Stimulated activated CD4-positive, alpha-beta T cell treated with anti-CD3 and anti-CD28 coated beads, Interleukin-15, amount 100 ng/mL, for 1 hour (primary cell): Measurements from ENCODE around the gene EFNA5.

Experiments
- DNase-seq, 2 donors: peaks; one replicate each; pipeline ENCODE4 v3.0.0-alpha.2; 2020; ENCODE audit warnings: low read depth in 1 of 2, low spot score in 1 of 2

Gene EFNA5

GRCh38 chr5:107670932-107671741, at the start of gene EFNA5:
EFNA5 (minus strand) TSS chr5:107670937.
- DNase-seq: no peak

GRCh38 chr5:107719034-107719606, 48.4 kb upstream of the EFNA5 start:
- DNase-seq: no peak

GRCh38 chr5:107717816-107718215, 47.1 kb upstream of the EFNA5 start:
- no peak for DNase-seq

GRCh38 chr5:107713228-107713627, 42.5 kb upstream of the EFNA5 start:
- DNase-seq: no peak

- no peak for DNase-seq
These were observed 41.7 kb upstream of the EFNA5 start for GRCh38 chr5:107712359-107712870.

GRCh38 chr5:107705402-107706014, 34.8 kb upstream of the EFNA5 start:
- no peak for DNase-seq

GRCh38 chr5:107704681-107705401, 34.1 kb upstream of the EFNA5 start:
- DNase-seq: no peak

GRCh38 chr5:107700481-107700880, 29.7 kb upstream of the EFNA5 start:
- DNase-seq: no peak

GRCh38 chr5:107699425-107699824, 28.7 kb upstream of the EFNA5 start:
- DNase-seq: no peak

GRCh38 chr5:107698286-107698685, 27.5 kb upstream of the EFNA5 start:
- no peak for DNase-seq

GRCh38 chr5:107696498-107696897, 25.8 kb upstream of the EFNA5 start:
- no peak for DNase-seq

GRCh38 chr5:107696080-107696479, 25.3 kb upstream of the EFNA5 start:
- no peak for DNase-seq

GRCh38 chr5:107687937-107688336, 17.2 kb upstream of the EFNA5 start:
- DNase-seq: no peak

- no peak for DNase-seq
These were observed 16.7 kb upstream of the EFNA5 start for GRCh38 chr5:107687404-107687803.

GRCh38 chr5:107682533-107682932, 11.8 kb upstream of the EFNA5 start:
- DNase-seq: no peak

GRCh38 chr5:107680799-107681198, 10.1 kb upstream of the EFNA5 start:
- DNase-seq: no peak

GRCh38 chr5:107680099-107680498, 9.4 kb upstream of the EFNA5 start:
- no peak for DNase-seq

- DNase-seq: no peak
These were observed 6.0 kb upstream of the EFNA5 start for GRCh38 chr5:107676702-107677101.

GRCh38 chr5:107675201-107675600, 4.5 kb upstream of the EFNA5 start:
- DNase-seq: no peak

- no peak for DNase-seq
These were observed 3.9 kb upstream of the EFNA5 start for GRCh38 chr5:107674655-107675054.

GRCh38 chr5:107673368-107674136, 2.8 kb upstream of the EFNA5 start:
- DNase-seq: peak in 1 of 2 donors; percentile 59
